Germinal center (tissue), 1 donor: Measurements from ENCODE around the gene RNF133.
"Not testable (repeated sequence)": the region's sequence is repeated elsewhere in the genome, so short reads cannot be mapped to it uniquely, and the experiment has no call there.

ENCODE experiments used
- DNase-seq: peaks from one replicate; pipeline ENCODE4 v3.0.0; 2012; ENCODE audit warnings: mixed read lengths, low spot score

Gene RNF133

GRCh38 chr7:122689346-122690109, 9.4 kb downstream of the RNF133 start:
- DNase-seq = no peak

- no peak for DNase-seq
These were observed 10.4 kb downstream of the RNF133 start for GRCh38 chr7:122688400-122688998.

- no peak for DNase-seq
These were observed 12.5 kb downstream of the RNF133 start for GRCh38 chr7:122686360-122686878.

DNA sequence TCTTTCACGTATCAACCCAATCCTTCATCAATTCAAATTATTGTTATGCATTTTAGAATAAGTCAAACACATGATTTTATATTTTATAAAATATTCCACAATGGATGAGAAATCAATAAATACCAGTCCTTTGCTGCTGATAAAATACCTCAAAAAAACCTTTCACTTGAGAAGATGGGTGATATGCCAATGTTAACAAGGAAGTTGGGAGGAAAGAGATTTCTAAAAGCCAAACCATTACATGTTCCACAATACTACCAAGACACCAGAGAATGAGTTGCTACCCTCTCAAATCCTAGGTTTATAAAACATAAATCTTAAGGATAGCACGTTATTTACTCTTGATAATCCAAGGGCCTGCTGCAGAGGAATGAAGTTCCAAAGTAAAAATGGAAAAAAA, 14.4 kb downstream of the RNF133 start:
- no peak for DNase-seq

GRCh38 chr7:122682815-122683550, 15.9 kb downstream of the RNF133 start:
- no peak for DNase-seq

DNA sequence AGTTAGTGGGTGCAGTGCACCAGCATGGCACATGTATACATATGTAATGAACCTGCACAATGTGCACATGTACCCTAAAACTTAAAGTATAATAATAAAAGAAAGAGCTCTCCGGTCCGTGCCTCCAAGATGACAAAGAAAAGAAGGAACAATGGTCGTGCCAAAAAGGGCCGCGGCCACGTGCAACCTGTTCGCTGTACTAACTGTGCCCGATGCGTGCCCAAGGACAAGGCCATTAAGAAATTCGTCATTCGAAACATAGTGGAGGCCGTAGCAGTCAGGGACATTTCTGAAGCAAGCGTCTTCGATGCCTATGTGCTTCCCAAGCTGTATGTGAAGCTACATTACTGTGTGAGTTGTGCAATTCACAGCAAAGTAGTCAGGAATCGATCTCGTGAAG, 17.7 kb downstream of the RNF133 start:
- DNase-seq = not testable (repeated sequence)

DNA sequence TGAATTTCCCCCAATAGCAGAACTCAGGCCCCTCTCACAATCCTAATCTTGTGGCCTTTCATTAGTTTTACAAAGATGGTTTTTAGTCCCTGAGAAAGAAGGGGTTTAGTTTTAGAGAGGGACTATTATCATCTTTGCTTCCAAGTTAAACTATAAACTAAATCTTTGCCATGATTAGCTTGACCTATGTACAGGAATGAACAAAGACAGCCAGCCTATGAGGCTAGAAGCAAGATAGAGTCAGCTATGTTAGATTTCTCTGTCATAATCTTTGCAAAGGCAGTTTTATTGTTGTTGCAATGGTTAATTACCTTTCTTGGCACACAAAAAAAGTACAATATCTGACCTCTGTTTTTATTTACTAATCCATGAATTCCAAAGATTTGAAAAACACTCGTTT, 19.1 kb downstream of the RNF133 start:
- no peak for DNase-seq

GRCh38 chr7:122679269-122679709, 19.6 kb downstream of the RNF133 start:
- DNase-seq = not testable (repeated sequence)

GRCh38 chr7:122677149-122677548, 21.8 kb downstream of the RNF133 start:
- no peak for DNase-seq

- no peak for DNase-seq
These were observed 22.5 kb downstream of the RNF133 start for GRCh38 chr7:122676466-122676865.

- no peak for DNase-seq
These were observed 23.3 kb downstream of the RNF133 start for GRCh38 chr7:122675621-122676020.

GRCh38 chr7:122675011-122675410, 23.9 kb downstream of the RNF133 start:
- no peak for DNase-seq

GRCh38 chr7:122674502-122674901, 24.4 kb downstream of the RNF133 start:
- no peak for DNase-seq

GRCh38 chr7:122673951-122674350, 25.0 kb downstream of the RNF133 start:
- no peak for DNase-seq

DNA sequence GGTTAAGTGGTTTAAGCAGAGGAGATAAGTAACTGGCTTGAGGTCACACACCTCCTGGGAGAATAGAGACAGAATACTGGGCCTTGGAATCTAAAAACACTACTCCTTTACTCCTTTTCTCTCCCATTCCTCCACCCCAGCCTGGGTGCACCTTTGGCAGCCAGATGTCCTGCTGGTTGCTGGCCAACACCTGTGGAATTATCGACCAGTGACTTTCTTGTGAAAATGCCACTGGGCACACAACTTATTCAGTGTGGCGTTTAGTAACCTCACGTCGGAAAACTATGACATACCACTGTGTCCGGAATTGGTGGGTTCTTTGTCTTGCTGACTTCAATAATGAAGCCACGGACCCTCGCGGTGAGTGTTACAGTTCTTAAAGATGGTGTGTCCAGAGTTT, 26.4 kb downstream of the RNF133 start:
- DNase-seq = no peak

DNA sequence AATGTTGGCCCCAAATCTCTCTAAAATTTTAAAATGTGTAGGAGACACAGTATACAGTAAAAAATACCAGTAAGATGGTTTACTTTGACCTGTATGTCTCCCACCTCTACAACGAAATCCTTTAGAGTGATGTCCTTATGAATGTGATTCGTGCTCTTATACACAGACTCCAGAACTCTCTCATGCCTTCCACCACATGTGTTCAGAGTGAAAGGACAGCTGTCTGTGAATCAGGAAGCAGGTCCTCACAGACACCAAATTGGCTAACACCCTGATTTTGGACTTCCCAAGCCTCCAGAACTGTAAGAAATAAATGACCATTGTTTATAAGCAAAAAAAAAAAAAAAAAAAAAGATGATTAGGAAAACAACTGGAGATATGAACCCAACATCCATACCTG, 35.2 kb downstream of the RNF133 start:
- no peak for DNase-seq

DNA sequence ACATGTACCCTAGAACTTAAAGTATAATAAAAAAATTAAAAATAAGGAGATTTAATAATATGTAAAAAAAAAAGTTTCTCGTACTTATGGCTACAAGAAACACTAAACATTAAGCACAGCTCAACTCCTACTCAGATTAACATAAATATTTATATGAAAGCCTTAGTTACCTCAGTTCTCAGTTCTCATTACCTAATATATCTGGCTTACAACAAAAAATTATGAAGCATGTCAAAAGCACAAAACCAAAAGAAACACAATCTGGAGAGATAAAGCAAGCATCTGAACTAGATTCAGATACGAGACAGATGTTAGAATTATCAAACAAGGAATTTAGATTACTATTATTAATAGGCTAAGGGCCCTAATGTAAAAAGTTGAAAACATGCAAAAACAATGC, 40.1 kb downstream of the RNF133 start:
- DNase-seq = no peak

GRCh38 chr7:122653685-122654084, 45.2 kb downstream of the RNF133 start:
- no peak for DNase-seq

- no peak for DNase-seq
These were observed 46.0 kb downstream of the RNF133 start for GRCh38 chr7:122652876-122653275.

DNA sequence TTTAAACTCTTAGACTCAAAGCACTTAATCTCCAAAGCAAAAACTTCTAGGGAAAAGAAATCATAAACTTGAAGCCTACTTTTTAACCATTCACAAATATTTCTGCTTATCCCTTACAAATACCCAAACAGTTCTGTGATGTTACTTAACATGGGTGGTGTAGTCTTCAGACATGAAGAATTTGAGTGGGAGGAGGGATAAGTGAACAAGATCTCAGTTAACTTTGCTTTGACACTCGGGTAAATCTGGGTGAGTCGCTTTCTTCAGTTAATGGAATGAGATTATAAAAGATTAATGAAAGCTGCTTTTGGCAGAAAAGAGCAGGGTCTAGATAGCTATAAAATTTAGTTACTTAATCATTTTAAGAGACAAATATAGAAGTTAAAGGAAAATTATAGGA, 47.5 kb downstream of the RNF133 start:
- DNase-seq = no peak
